ENCODE results near the gene MYL10.

GRCh38 chr7:101602484-101603241, 26.4 kb downstream of the MYL10 start:
- TF ChIP-seq CTCF (IDR thresholded peaks at IDR 0.05 in 4 of 5, conservative IDR thresholded peaks at IDR 0.05 in 1 of 5) (peak; percentile 65 to 92 (median 84)), POLR2A (IDR thresholded peaks at IDR 0.05) (no peak)
